H1 (cell line): ENCODE results near the gene ZNHIT3. TPM values are rescaled to one million over a fixed set of nuclear protein-coding genes. Genes with fewer than 3 reads are reported as not detected.

Experiments used
- CTCF ChIA-PET: fragments of 300-600 bp; sonication (Branson Sonifier 250); formaldehyde crosslinking; loops from one replicate; lab custom pipeline; 2021; ENCODE audit not compliant: partially characterized antibody; lab: Charles Lee
- POLR2A ChIA-PET: fragments of 300-600 bp; sonication (Branson Sonifier 250); formaldehyde crosslinking; loops from one replicate; lab custom pipeline; 2021; ENCODE audit warnings: inconsistent platforms; ENCODE audit not compliant: partially characterized antibody; lab: Charles Lee
- DNase-seq, 2 experiments: peaks; one replicate each; pipeline versions ENCODE4 v3.0.0 to v3.0.0-alpha.2; 2010 to 2022; ENCODE audit warnings: low spot score in 2 of 2, low read depth in 1 of 2, mixed read lengths in 1 of 2
- FAIRE-seq: peaks from 2 replicates; lab custom pipeline; 2011; peaks lifted over from hg19 to GRCh38; lab: Jason Lieb, UNC
- H2AFZ ChIP-seq: 2 replicates; pipeline ENCODE4 v1.8.1; 2012; ENCODE audit warnings: low read length, inconsistent platforms
- H2AK5ac ChIP-seq: 2 replicates; pipeline ENCODE4 v1.6.1; 2013; ENCODE audit warnings: low read depth, low read length
- H2BK120ac ChIP-seq: replicated peaks from 2 replicates; pipeline ENCODE3; 2013; ENCODE audit warnings: low read depth, low read length, inconsistent platforms
- H2BK12ac ChIP-seq: 2 replicates; pipeline ENCODE4 v1.6.1; 2013; ENCODE audit warnings: low read depth, low read length
- H2BK15ac ChIP-seq: 2 replicates; pipeline ENCODE4 v1.6.1; 2013; ENCODE audit warnings: low read length
- H2BK20ac ChIP-seq: 2 replicates; pipeline ENCODE4 v1.6.1; 2013; ENCODE audit warnings: low read length
- H2BK5ac ChIP-seq: 2 replicates; pipeline ENCODE4 v1.6.1; 2013; ENCODE audit warnings: low read depth, low read length
- H3K14ac ChIP-seq: 2 replicates; pipeline ENCODE4 v1.6.1; 2013; ENCODE audit warnings: inconsistent platforms; ENCODE audit not compliant: insufficient read length
- H3K18ac ChIP-seq: 2 replicates; pipeline ENCODE4 v1.6.1; 2013; ENCODE audit warnings: low read length; ENCODE audit errors: extremely low read depth
- H3K23ac ChIP-seq: 2 replicates; pipeline ENCODE4 v1.6.1; 2013; ENCODE audit warnings: inconsistent platforms; ENCODE audit not compliant: insufficient read length
- H3K23me2 ChIP-seq: 2 replicates; pipeline ENCODE4 v1.6.1; 2013; ENCODE audit warnings: low read depth, low read length
- H3K27ac ChIP-seq: 2 replicates; pipeline ENCODE4 v1.6.1; 2011; ENCODE audit warnings: low read depth, low read length, inconsistent platforms
- H3K27me3 ChIP-seq, 4 experiments: replicated peaks in 1 of 4; 1 replicate in 1 of 4; 2 replicates in 3 of 4; pipeline versions ENCODE4 v1.6.1 to v1.8.1; 2011 to 2013; ENCODE audit warnings: low read length in 3 of 4, mild to moderate bottlenecking in 3 of 4, inconsistent platforms in 2 of 4, mixed read lengths in 2 of 4, moderate library complexity in 1 of 4; ENCODE audit not compliant: control insufficient read depth in 3 of 4, insufficient read depth in 3 of 4; ENCODE audit errors: extremely low read depth in 1 of 4
- H3K36me3 ChIP-seq, 4 experiments: 2 replicates each; pipeline versions ENCODE4 v1.6.1 to v1.8.1; 2011 to 2013; ENCODE audit warnings: mild to moderate bottlenecking in 4 of 4, low read length in 3 of 4, moderate library complexity in 2 of 4, control low read depth in 1 of 4, inconsistent platforms in 1 of 4; ENCODE audit not compliant: insufficient read depth in 4 of 4, control insufficient read depth in 2 of 4
- H3K4ac ChIP-seq: replicated peaks from 2 replicates; pipeline ENCODE3; 2013; ENCODE audit warnings: low read length, low read depth, mixed read lengths, inconsistent platforms; ENCODE audit not compliant: insufficient read length
- H3K4me1 ChIP-seq, 4 experiments: replicated peaks in 1 of 4; 1 replicate in 1 of 4; 2 replicates in 3 of 4; pipeline versions ENCODE4 v1.6.1 to v1.8.1; 2011 to 2013; ENCODE audit warnings: low read length in 3 of 4, inconsistent platforms in 2 of 4, mixed read lengths in 1 of 4; ENCODE audit not compliant: insufficient read depth in 4 of 4, control insufficient read depth in 3 of 4
- H3K4me2 ChIP-seq, 2 experiments: 2 replicates each; pipeline versions ENCODE4 v1.6.1 to v1.8.1; 2011 to 2013; ENCODE audit warnings: low read depth in 2 of 2, low read length in 2 of 2, control low read depth in 1 of 2, inconsistent platforms in 1 of 2, mild to moderate bottlenecking in 1 of 2; ENCODE audit not compliant: insufficient read depth in 1 of 2
- H3K4me3 ChIP-seq, 4 experiments: fragments of 200-600, 300-600 bp in 1 of 4; sonication (generic), shearing (Covaris generic), sonication (Bioruptor Twin) in 1 of 4; 2 replicates each; pipeline versions ENCODE4 v1.5.1 to v1.8.1; 2011 to 2016; ENCODE audit warnings: low read length in 4 of 4, low read depth in 3 of 4, control low read depth in 2 of 4, inconsistent platforms in 2 of 4, mild to moderate bottlenecking in 2 of 4, mixed read lengths in 1 of 4, moderate library complexity in 1 of 4; ENCODE audit not compliant: insufficient read depth in 2 of 4; ENCODE audit errors: extremely low read depth in 1 of 4
- H3K56ac ChIP-seq: replicated peaks from 2 replicates; pipeline ENCODE3; 2013; ENCODE audit warnings: low read depth, mild to moderate bottlenecking, mixed read lengths, low read length, inconsistent platforms; ENCODE audit not compliant: insufficient read length
- H3K79me1 ChIP-seq: 2 replicates; pipeline ENCODE4 v1.6.1; 2013; ENCODE audit warnings: low read depth, low read length, control low read depth
- H3K79me2 ChIP-seq, 2 experiments: 2 replicates each; pipeline versions ENCODE4 v1.6.1 to v1.8.1; 2012 to 2013; ENCODE audit warnings: low read length in 2 of 2, mild to moderate bottlenecking in 2 of 2, inconsistent platforms in 1 of 2; ENCODE audit not compliant: insufficient read depth in 2 of 2, control insufficient read depth in 1 of 2
- H3K9ac ChIP-seq, 4 experiments: replicated peaks in 1 of 4; 1 replicate in 1 of 4; 2 replicates in 3 of 4; pipeline versions ENCODE4 v1.6.1 to v1.8.1; 2011 to 2013; ENCODE audit warnings: low read depth in 3 of 4, low read length in 3 of 4, control low read depth in 2 of 4, mild to moderate bottlenecking in 2 of 4, moderate library complexity in 2 of 4, inconsistent platforms in 1 of 4; ENCODE audit errors: extremely low read depth in 1 of 4
- H3K9me3 ChIP-seq, 2 experiments: 2 replicates each; pipeline versions ENCODE4 v1.6.1 to v1.8.1; 2012 to 2013; ENCODE audit warnings: mild to moderate bottlenecking in 2 of 2, moderate library complexity in 2 of 2, control low read depth in 1 of 2, inconsistent platforms in 1 of 2, low read depth in 1 of 2, low read length in 1 of 2, mixed read lengths in 1 of 2; ENCODE audit not compliant: insufficient read depth in 2 of 2
- H4K20me1 ChIP-seq, 2 experiments: replicated peaks in 1 of 2; 2 replicates each; pipeline versions ENCODE3 to v1.8.1; 2011 to 2013; ENCODE audit warnings: inconsistent platforms in 2 of 2, low read length in 2 of 2, mild to moderate bottlenecking in 1 of 2; ENCODE audit not compliant: insufficient read depth in 2 of 2, control insufficient read depth in 1 of 2
- H4K5ac ChIP-seq: 2 replicates; pipeline ENCODE4 v1.6.1; 2013; ENCODE audit warnings: low read length, low read depth, mixed read lengths, inconsistent platforms; ENCODE audit not compliant: insufficient read length
- H4K8ac ChIP-seq: 2 replicates; pipeline ENCODE4 v1.8.0; 2013; ENCODE audit warnings: mild to moderate bottlenecking, moderate library complexity, low read length, inconsistent platforms; ENCODE audit not compliant: insufficient read depth; ENCODE audit errors: extremely low read depth
- H4K91ac ChIP-seq: replicated peaks from 2 replicates; pipeline ENCODE3; 2013; ENCODE audit warnings: low read length, mixed read lengths, inconsistent platforms; ENCODE audit not compliant: insufficient read length
- BCL11A ChIP-seq, 2 experiments: IDR thresholded peaks; one replicate each; pipeline ENCODE4 v1.6.1; 2011; ENCODE audit warnings: low read depth in 2 of 2, low read length in 2 of 2, mild to moderate bottlenecking in 2 of 2
- CTBP2 ChIP-seq: IDR thresholded peaks from 2 replicates; pipeline ENCODE4 v1.7.0; 2011; ENCODE audit warnings: borderline replicate concordance, mild to moderate bottlenecking, moderate library complexity, mixed read lengths, low read length; ENCODE audit not compliant: insufficient read depth, insufficient read length
- NRF1 ChIP-seq: IDR thresholded peaks from 2 replicates; pipeline ENCODE4 v1.6.1; 2011; ENCODE audit warnings: mild to moderate bottlenecking, low read depth, low read length, improper control_type of control experiment
- RNF2 ChIP-seq: fragments of 200-900, 300-1000 bp; sonication (generic); IDR thresholded peaks from 2 replicates; pipeline ENCODE4 v1.7.1; 2016; ENCODE audit warnings: borderline replicate concordance, low read depth, mild to moderate bottlenecking, antibody characterized with exemption, low read length; ENCODE audit not compliant: poor library complexity, severe bottlenecking; ENCODE audit errors: missing control alignments
- WGBS, 2 experiments: shearing (Covaris generic) in 1 of 2; methylation state at CpG; one replicate each; pipeline versions ENCODE4 v1.1.6 to v1.1.7; 2013 to 2015; ENCODE audit warnings: low lambda C conversion rate in 2 of 2, mixed read lengths in 2 of 2, inconsistent platforms in 1 of 2, low coverage in 1 of 2, missing lambda C conversion rate in 1 of 2; ENCODE audit not compliant: insufficient replicate concordance in 2 of 2, insufficient coverage in 1 of 2, insufficient read length in 1 of 2; ENCODE audit errors: extremely low coverage in 1 of 2, missing lambda C conversion rate in 1 of 2; 5-methylcytosine and 5-hydroxymethylcytosine counted together
- polyA plus RNA-seq, 7 experiments: library from polyadenylated mRNA; depleted of rRNA in 3 of 7; stranded (reverse) in 5 of 7; unstranded in 2 of 7; fragments of >200 nt in 5 of 7; fragments of 200-250 nt in 2 of 7; gene quantifications; 1 replicate in 5 of 7; 2 replicates in 1 of 7; 4 replicates in 1 of 7; pipeline versions ENCODE4 v1.2.1 to v1.2.3, GENCODE V29; 2011 to 2013; ENCODE audit warnings: missing spikeins in 2 of 7, mixed read lengths in 2 of 7
- total RNA-seq: library from RNA; stranded (reverse); fragmentation: NEBNext Ultra II Directional; extraction: Animal tissue kit (Norgen Biotek cat#: 25700); gene quantifications from 2 replicates; pipeline ENCODE4 v1.2.1, GENCODE V29; 2021
- TF ChIP-seq, protein P1 (sequence below): IDR thresholded peaks from 2 replicates; pipeline ENCODE4 v1.6.1; 2012; ENCODE audit warnings: inconsistent platforms
- TF ChIP-seq, protein P2 (sequence below): IDR thresholded peaks from 2 replicates; pipeline ENCODE4 v1.6.1; 2012; ENCODE audit warnings: inconsistent platforms

ZNHIT3 gene
- total and polyA plus RNA-seq, 2 of the 8 experiments (the other 6 are each of a cell fraction or from before 2014, with no cell fraction given): 59.1 to 147 TPM

DNA sequence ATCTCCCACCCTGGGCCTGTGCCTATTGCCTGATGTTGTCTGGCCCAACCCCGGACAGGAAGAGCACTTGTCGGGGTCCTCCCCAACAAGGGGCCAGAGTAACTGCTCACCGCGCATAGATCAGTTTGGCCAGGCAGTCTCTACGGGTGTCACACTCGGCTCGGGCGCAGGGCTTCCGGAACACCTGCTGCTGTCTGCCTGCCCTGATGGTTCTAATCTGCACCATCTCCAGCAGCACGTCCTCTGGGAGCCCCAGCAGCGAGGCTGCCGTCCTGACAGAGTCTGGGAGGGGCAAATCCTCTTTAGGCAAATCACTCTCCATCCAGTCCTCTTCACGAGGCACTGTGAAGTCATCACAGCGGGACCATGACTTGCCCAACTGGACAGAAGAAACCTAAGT is 24.2 kb downstream of the ZNHIT3 start:
- Histone ChIP-seq H4K8ac (no peak overlapping the region; the same call in 1 of the 2 replicates), H3K4ac (no peak overlapping the region), H3K79me2 (no peaks in the 10 kb centered on the region), H3K27ac (no peak overlapping the region), H4K91ac (no peak overlapping the region), H4K5ac (no peak overlapping the region), H2BK120ac (no peak overlapping the region), H3K14ac (no peak overlapping the region), H3K56ac (no peak overlapping the region), H3K36me3 (peaks cover 41 to 90% (median 70%) of the 10 kb centered on the region in 4 experiments), H3K23me2 (no peaks in the 10 kb centered on the region), H3K4me3 (no peak overlapping the region), H3K79me1 (no peaks in the 10 kb centered on the region), H2BK5ac (no peak overlapping the region), H4K20me1 (peaks cover 9 to 10% of the 10 kb centered on the region in 2 experiments), H3K4me2 (no peak overlapping the region), H3K18ac (no peak overlapping the region), H2AFZ (no peak overlapping the region), H3K9ac (no peak overlapping the region), H3K23ac (no peak overlapping the region), H2BK12ac (no peak overlapping the region), H2BK15ac (no peak overlapping the region), H2AK5ac (no peak overlapping the region), H3K27me3 (no peaks in the 10 kb centered on the region), H3K4me1 (no peaks in the 10 kb centered on the region), H3K9me3 (no peaks in the 10 kb centered on the region), H2BK20ac (no peak overlapping the region)
- ChIA-PET CTCF (no interaction called here), POLR2A (interaction anchor here (1.7 to 13.9 kb wide), 4 partner anchors 15 to 25 kb away, joined by 5 to 205 read pairs (median 32); partner anchors contain the start of gene ZNHIT3)
- DNase-seq (no peak), FAIRE-seq (no peak)
- no peak for TF ChIP-seq NRF1
- TF ChIP-seq CTBP2: no peak
- TF ChIP-seq, protein P1, sequence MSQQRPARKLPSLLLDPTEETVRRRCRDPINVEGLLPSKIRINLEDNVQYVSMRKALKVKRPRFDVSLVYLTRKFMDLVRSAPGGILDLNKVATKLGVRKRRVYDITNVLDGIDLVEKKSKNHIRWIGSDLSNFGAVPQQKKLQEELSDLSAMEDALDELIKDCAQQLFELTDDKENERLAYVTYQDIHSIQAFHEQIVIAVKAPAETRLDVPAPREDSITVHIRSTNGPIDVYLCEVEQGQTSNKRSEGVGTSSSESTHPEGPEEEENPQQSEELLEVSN: no peak
- TF ChIP-seq, protein P2, sequence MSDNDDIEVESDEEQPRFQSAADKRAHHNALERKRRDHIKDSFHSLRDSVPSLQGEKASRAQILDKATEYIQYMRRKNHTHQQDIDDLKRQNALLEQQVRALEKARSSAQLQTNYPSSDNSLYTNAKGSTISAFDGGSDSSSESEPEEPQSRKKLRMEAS: no peak
- no peak for TF ChIP-seq RNF2
- no peak for TF ChIP-seq BCL11A (IDR thresholded peaks at IDR 0.05; ENCODE audit: low read depth in 2 of 2, low read length in 2 of 2)
- 93% methylated on average over 14 of the region's 14 CpGs; no CpG with 5 or more reads in 1 of the 2 experiments for WGBS, 2 experiments
